ENCODE results near the gene INPP4A.

- TF ChIP-seq TCF4 (CRISPR knock-in tag; IDR thresholded peaks at IDR 0.05; ENCODE audit: borderline replicate concordance) (no peak), POU6F1 (CRISPR knock-in tag; IDR thresholded peaks at IDR 0.05; ENCODE audit: borderline replicate concordance, low read depth) (no peak), ZFP3 (CRISPR knock-in tag; IDR thresholded peaks at IDR 0.05) (no peak), ARNTL (CRISPR knock-in tag; IDR thresholded peaks at IDR 0.05; ENCODE audit: borderline replicate concordance, low read depth) (no peak), ZC3H10 (CRISPR knock-in tag; IDR thresholded peaks at IDR 0.05) (no peak), PATZ1 (CRISPR knock-in tag; IDR thresholded peaks at IDR 0.05; ENCODE audit: borderline replicate concordance) (no peak), ZFP30 (CRISPR knock-in tag; IDR thresholded peaks at IDR 0.05) (no peak), RARB (CRISPR knock-in tag; IDR thresholded peaks at IDR 0.05) (no peak), ZNF8 (CRISPR knock-in tag; IDR thresholded peaks at IDR 0.05) (no peak), SNAI2 (CRISPR knock-in tag; IDR thresholded peaks at IDR 0.05) (no peak), GLIS3 (CRISPR knock-in tag; IDR thresholded peaks at IDR 0.05) (no peak), ZNF70 (CRISPR knock-in tag; IDR thresholded peaks at IDR 0.05) (no peak)
- TF ChIP-seq, protein P1, sequence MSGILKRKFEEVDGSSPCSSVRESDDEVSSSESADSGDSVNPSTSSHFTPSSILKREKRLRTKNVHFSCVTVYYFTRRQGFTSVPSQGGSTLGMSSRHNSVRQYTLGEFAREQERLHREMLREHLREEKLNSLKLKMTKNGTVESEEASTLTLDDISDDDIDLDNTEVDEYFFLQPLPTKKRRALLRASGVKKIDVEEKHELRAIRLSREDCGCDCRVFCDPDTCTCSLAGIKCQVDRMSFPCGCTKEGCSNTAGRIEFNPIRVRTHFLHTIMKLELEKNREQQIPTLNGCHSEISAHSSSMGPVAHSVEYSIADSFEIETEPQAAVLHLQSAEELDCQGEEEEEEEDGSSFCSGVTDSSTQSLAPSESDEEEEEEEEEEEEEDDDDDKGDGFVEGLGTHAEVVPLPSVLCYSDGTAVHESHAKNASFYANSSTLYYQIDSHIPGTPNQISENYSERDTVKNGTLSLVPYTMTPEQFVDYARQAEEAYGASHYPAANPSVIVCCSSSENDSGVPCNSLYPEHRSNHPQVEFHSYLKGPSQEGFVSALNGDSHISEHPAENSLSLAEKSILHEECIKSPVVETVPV (CRISPR knock-in tag; IDR thresholded peaks at IDR 0.05) = no peak
Measured at GRCh38 chr2:98478088-98478551, 33.5 kb downstream of the INPP4A start.

Measured in SK-N-SH treated with all-trans-retinoic acid at 6 μM for 48 hours (cell line).